H9 (cell line): ENCODE data around the gene ARID3A. TPM values are rescaled to one million over a fixed set of nuclear protein-coding genes. Genes with fewer than 3 reads are reported as not detected.

Experiments
- DNase-seq: peaks from one replicate; pipeline ENCODE4 v3.0.0-alpha.2; 2017
- H2AFZ ChIP-seq: one replicate; pipeline ENCODE4 v1.6.1; 2013; ENCODE audit warnings: mild to moderate bottlenecking, low read length, control low read depth, moderate library complexity
- H2AK5ac ChIP-seq: 2 replicates; pipeline ENCODE4 v1.6.1; 2013; ENCODE audit warnings: low read length, control low read depth, mixed read lengths; ENCODE audit not compliant: insufficient read length
- H2BK120ac ChIP-seq: one replicate; pipeline ENCODE4 v1.6.1; 2013; ENCODE audit warnings: low read depth, mild to moderate bottlenecking, low read length, control low read depth, inconsistent platforms; ENCODE audit not compliant: poor library complexity, severe bottlenecking
- H2BK12ac ChIP-seq: 2 replicates; pipeline ENCODE4 v1.6.1; 2013; ENCODE audit warnings: low read length, control low read depth, mixed read lengths, low read depth; ENCODE audit not compliant: insufficient read length
- H2BK15ac ChIP-seq: 2 replicates; pipeline ENCODE4 v1.6.1; 2013; ENCODE audit warnings: low read depth, low read length, control low read depth
- H2BK20ac ChIP-seq: one replicate; pipeline ENCODE4 v1.6.1; 2013; ENCODE audit warnings: low read depth, mild to moderate bottlenecking, low read length, control low read depth, inconsistent platforms; ENCODE audit not compliant: poor library complexity, severe bottlenecking
- H2BK5ac ChIP-seq: 2 replicates; pipeline ENCODE4 v1.6.1; 2013; ENCODE audit warnings: low read length, control low read depth, mixed read lengths; ENCODE audit not compliant: insufficient read length
- H3K14ac ChIP-seq: 2 replicates; pipeline ENCODE4 v1.6.1; 2013; ENCODE audit warnings: low read length, control low read depth; ENCODE audit not compliant: insufficient read depth
- H3K18ac ChIP-seq: 2 replicates; pipeline ENCODE4 v1.6.1; 2013; ENCODE audit warnings: low read depth, mild to moderate bottlenecking, mixed read lengths, low read length, control low read depth; ENCODE audit not compliant: insufficient read length
- H3K23ac ChIP-seq: 2 replicates; pipeline ENCODE4 v1.6.1; 2013; ENCODE audit warnings: low read length, control low read depth, mixed read lengths, low read depth; ENCODE audit not compliant: insufficient read length
- H3K23me2 ChIP-seq: 2 replicates; pipeline ENCODE4 v1.6.1; 2013; ENCODE audit warnings: low read depth, mild to moderate bottlenecking, mixed read lengths, low read length, control low read depth; ENCODE audit not compliant: insufficient read length, poor library complexity, severe bottlenecking
- H3K27ac ChIP-seq: 2 replicates; pipeline ENCODE4 v1.5.1; 2013; ENCODE audit warnings: low read length, control low read depth, mixed read lengths, low read depth; ENCODE audit not compliant: insufficient read length
- H3K27me3 ChIP-seq: 2 replicates; pipeline ENCODE4 v1.6.1; 2013; ENCODE audit warnings: low read length, control low read depth, inconsistent platforms; ENCODE audit not compliant: insufficient read depth
- H3K4ac ChIP-seq: 2 replicates; pipeline ENCODE4 v1.6.1; 2013; ENCODE audit warnings: low read depth, mild to moderate bottlenecking, control low read depth, inconsistent platforms, low read length, moderate library complexity
- H3K4me1 ChIP-seq: 2 replicates; pipeline ENCODE4 v1.6.1; 2013; ENCODE audit warnings: low read length, control low read depth, inconsistent platforms; ENCODE audit not compliant: insufficient read depth
- H3K4me2 ChIP-seq: 2 replicates; pipeline ENCODE4 v1.6.1; 2013; ENCODE audit warnings: low read length, control low read depth, mixed read lengths; ENCODE audit not compliant: insufficient read length, insufficient read depth
- H3K56ac ChIP-seq: 2 replicates; pipeline ENCODE4 v1.6.1; 2013; ENCODE audit warnings: low read depth, mild to moderate bottlenecking, mixed read lengths, low read length, control low read depth; ENCODE audit not compliant: insufficient read length
- H3K79me1 ChIP-seq: 2 replicates; pipeline ENCODE4 v1.6.1; 2013; ENCODE audit warnings: low read depth, mild to moderate bottlenecking, moderate library complexity, low read length, control low read depth, inconsistent platforms; ENCODE audit not compliant: insufficient read depth, poor library complexity, severe bottlenecking
- H3K79me2 ChIP-seq: 2 replicates; pipeline ENCODE4 v1.6.1; 2013; ENCODE audit warnings: low read length, control low read depth, inconsistent platforms; ENCODE audit not compliant: insufficient read depth
- H3K9ac ChIP-seq: 2 replicates; pipeline ENCODE4 v1.6.1; 2013; ENCODE audit warnings: low read length, control low read depth, mixed read lengths; ENCODE audit not compliant: insufficient read length; ENCODE audit errors: extremely low read depth
- H3K9me3 ChIP-seq: one replicate; pipeline ENCODE4 v1.6.1; 2013; ENCODE audit warnings: low read depth, low read length, inconsistent platforms; ENCODE audit not compliant: control insufficient read depth
- H3T11ph ChIP-seq: one replicate; pipeline ENCODE4 v1.6.1; 2013; ENCODE audit warnings: mild to moderate bottlenecking, low read length, control low read depth, inconsistent platforms
- H4K20me1 ChIP-seq: one replicate; pipeline ENCODE4 v1.6.1; 2013; ENCODE audit not compliant: control insufficient read depth, insufficient read length, insufficient read depth
- H4K5ac ChIP-seq: 2 replicates; pipeline ENCODE4 v1.6.1; 2013; ENCODE audit warnings: low read depth, mild to moderate bottlenecking, mixed read lengths, low read length, control low read depth; ENCODE audit not compliant: insufficient read length
- H4K8ac ChIP-seq: replicated peaks from 2 replicates; pipeline ENCODE4 v1.6.1; 2013; ENCODE audit warnings: low read length, control low read depth, mixed read lengths, low read depth; ENCODE audit not compliant: insufficient read length
- H4K91ac ChIP-seq: 2 replicates; pipeline ENCODE4 v1.6.1; 2013; ENCODE audit warnings: low read depth, mild to moderate bottlenecking, moderate library complexity, mixed read lengths, low read length, control low read depth; ENCODE audit not compliant: insufficient read length
- H3K27ac Mint-ChIP-seq, 3 experiments: 2 replicates in 2 of 3; 3 replicates in 1 of 3; pipeline ENCODE4 v1.8.0; 2020 to 2021; ENCODE audit warnings: mixed read lengths in 3 of 3, mild to moderate bottlenecking in 1 of 3, moderate library complexity in 1 of 3
- H3K27me3 Mint-ChIP-seq: 2 replicates; pipeline ENCODE4 v1.8.0; 2021; ENCODE audit warnings: low read depth, mild to moderate bottlenecking, moderate library complexity, mixed read lengths
- H3K36me3 Mint-ChIP-seq, 3 experiments: 2 replicates in 2 of 3; 3 replicates in 1 of 3; pipeline ENCODE4 v1.8.0; 2020 to 2021; ENCODE audit warnings: low read depth in 3 of 3, mixed read lengths in 3 of 3; ENCODE audit not compliant: insufficient read depth in 1 of 3
- H3K4me1 Mint-ChIP-seq, 2 experiments: 2 replicates each; pipeline ENCODE4 v1.8.0; 2020; ENCODE audit warnings: mixed read lengths in 2 of 2
- H3K4me3 Mint-ChIP-seq, 2 experiments: 2 replicates in 1 of 2; 3 replicates in 1 of 2; pipeline ENCODE4 v1.8.0; 2020 to 2021; ENCODE audit warnings: mild to moderate bottlenecking in 2 of 2, mixed read lengths in 2 of 2, moderate library complexity in 1 of 2
- H3K9me3 Mint-ChIP-seq, 2 experiments: 2 replicates in 1 of 2; 3 replicates in 1 of 2; pipeline ENCODE4 v1.8.0; 2020; ENCODE audit warnings: mild to moderate bottlenecking in 2 of 2, mixed read lengths in 2 of 2, moderate library complexity in 1 of 2
- WGBS: extraction: QIAGEN DNeasy Blood & Tissue Kit; methylation state at CpG from one replicate; pipeline ENCODE4 v1.1.7; 2013; ENCODE audit warnings: missing lambda C conversion rate, low lambda C conversion rate, mixed read lengths; ENCODE audit not compliant: insufficient read length; ENCODE audit errors: extremely low coverage; 5-methylcytosine and 5-hydroxymethylcytosine counted together
- total RNA-seq: library from RNA; stranded (reverse); gene quantifications from 2 replicates; pipeline ENCODE4 v1.2.1, GENCODE V29; 2021
- TF ChIP-seq, protein P1 (sequence below): fragments of 200-600 bp; sonication (generic); conservative IDR thresholded peaks from 3 replicates; pipeline ENCODE4 v1.8.0; 2021; ENCODE audit warnings: antibody characterized with exemption, mild to moderate bottlenecking

ARID3A gene
- total RNA-seq, 1 experiment from 2014 or later, result 98.3 TPM

DNA sequence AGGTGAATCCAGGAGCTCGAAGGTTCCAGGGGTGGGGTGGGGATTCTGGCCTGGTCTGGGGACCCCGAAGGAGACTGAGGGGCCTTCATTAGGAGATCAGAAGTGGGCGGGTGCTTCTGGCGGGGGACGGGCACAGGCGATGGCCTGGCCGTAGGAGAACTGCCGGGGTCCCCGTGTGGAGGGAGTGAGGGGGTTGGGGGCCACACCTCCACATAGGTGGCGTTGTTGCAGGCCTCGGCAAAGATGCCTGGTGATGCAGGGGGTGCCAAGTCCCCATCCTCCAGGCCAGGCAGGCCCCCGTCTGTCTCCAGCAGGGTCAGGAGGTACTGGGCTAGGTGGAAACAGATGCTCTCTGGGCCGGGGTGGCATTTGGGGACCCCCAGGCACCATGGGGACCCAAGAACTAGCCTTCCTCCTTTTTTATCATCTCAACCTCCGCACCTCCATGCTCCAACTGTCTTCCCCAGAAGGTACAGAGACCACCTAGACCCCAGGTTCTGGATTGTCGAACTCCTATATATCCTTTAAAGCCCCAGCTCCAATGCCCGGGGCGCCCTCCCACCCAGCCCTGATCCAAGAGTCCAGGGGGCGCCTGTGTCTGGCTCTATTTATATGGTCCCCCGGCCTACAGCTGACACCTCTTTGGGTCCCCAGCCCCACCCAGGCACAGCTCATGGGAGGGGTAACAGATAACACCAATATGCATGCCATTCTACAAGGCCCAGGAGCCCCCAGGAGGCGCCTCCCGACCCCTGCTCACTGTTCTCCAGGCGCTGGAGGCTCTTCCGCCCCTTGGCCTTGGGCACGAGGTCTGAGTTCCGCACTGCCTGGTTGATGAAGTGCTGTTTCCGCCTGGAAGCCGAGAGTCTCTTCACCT is 24.4 kb upstream of the ARID3A start:
- no peaks in the 10 kb centered on the region for H3K9me3 ChIP-seq
- peaks cover 3% of the 10 kb centered on the region; the same call in 1 of the 2 replicates for H3K79me2 ChIP-seq
- TF ChIP-seq, protein P1, sequence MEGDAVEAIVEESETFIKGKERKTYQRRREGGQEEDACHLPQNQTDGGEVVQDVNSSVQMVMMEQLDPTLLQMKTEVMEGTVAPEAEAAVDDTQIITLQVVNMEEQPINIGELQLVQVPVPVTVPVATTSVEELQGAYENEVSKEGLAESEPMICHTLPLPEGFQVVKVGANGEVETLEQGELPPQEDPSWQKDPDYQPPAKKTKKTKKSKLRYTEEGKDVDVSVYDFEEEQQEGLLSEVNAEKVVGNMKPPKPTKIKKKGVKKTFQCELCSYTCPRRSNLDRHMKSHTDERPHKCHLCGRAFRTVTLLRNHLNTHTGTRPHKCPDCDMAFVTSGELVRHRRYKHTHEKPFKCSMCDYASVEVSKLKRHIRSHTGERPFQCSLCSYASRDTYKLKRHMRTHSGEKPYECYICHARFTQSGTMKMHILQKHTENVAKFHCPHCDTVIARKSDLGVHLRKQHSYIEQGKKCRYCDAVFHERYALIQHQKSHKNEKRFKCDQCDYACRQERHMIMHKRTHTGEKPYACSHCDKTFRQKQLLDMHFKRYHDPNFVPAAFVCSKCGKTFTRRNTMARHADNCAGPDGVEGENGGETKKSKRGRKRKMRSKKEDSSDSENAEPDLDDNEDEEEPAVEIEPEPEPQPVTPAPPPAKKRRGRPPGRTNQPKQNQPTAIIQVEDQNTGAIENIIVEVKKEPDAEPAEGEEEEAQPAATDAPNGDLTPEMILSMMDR, result no peak
- no peak for DNase-seq
- peaks cover 6% of the 10 kb centered on the region for H3K79me1 ChIP-seq
- no peaks in the 10 kb centered on the region for H3K27me3 ChIP-seq
- no peak overlapping the region for H2BK20ac ChIP-seq
- H3K4me1 ChIP-seq, result no peaks in the 10 kb centered on the region; the same call in 1 of the 2 replicates
- H3K23me2 ChIP-seq, result no peaks in the 10 kb centered on the region
- H3K9me3 Mint-ChIP-seq, result no peaks in the 10 kb centered on the region
- H3K56ac ChIP-seq, result no peak overlapping the region
- no peak overlapping the region for H3K18ac ChIP-seq
- peaks cover 0 to 29% of the 10 kb centered on the region in 2 experiments; a peak in 2 of 4 replicates for H3K4me1 Mint-ChIP-seq
- H3K27ac Mint-ChIP-seq, result 0 out of 7 replicates have a peak overlapping the region, but pooled peaks of 1 of the 3 experiments have one; percentile 66
- H2AFZ ChIP-seq, result no peak overlapping the region
- H3K36me3 Mint-ChIP-seq, result peaks cover 2 to 26% (median 26%) of the 10 kb centered on the region in 3 experiments; a peak in 5 of 7 replicates
- H4K5ac ChIP-seq, result no peak overlapping the region
- no peaks in the 10 kb centered on the region; the same call in 1 of the 2 replicates for H3K27me3 Mint-ChIP-seq
- H4K20me1 ChIP-seq, result no peaks in the 10 kb centered on the region
- no peak overlapping the region for H3T11ph ChIP-seq
- no peak overlapping the region for H3K4ac ChIP-seq
- H2BK15ac ChIP-seq, result no peak overlapping the region
- no peak overlapping the region for H4K91ac ChIP-seq
- H3K4me3 Mint-ChIP-seq, result peak overlapping the region in 1 of 2 experiments; percentile 42; a peak in 1 of 5 replicates
- no CpG with 5 or more reads among the region's 27 CpGs for WGBS
- no peak overlapping the region for H3K14ac ChIP-seq
- no peak overlapping the region for H3K23ac ChIP-seq
- no peak overlapping the region for H3K27ac ChIP-seq
- H2BK12ac ChIP-seq, result no peak overlapping the region
- no peak overlapping the region for H2BK120ac ChIP-seq
- H4K8ac ChIP-seq, result no peak overlapping the region
- no peak overlapping the region for H3K9ac ChIP-seq
- H3K4me2 ChIP-seq, result no peak overlapping the region
- no peak overlapping the region for H2AK5ac ChIP-seq
- no peak overlapping the region for H2BK5ac ChIP-seq
